A549 (cell line): Measurements from ENCODE around the gene PIWIL4.

Source experiments
- CHD2 ChIP-seq: fragments of 150-350 bp; IDR thresholded peaks from 2 replicates; pipeline ENCODE4 v1.6.1; 2014; ENCODE audit warnings: low read length; ENCODE audit not compliant: partially characterized antibody
- HOXA7 ChIP-seq: fragments of 250-450 bp; sonication (Bioruptor Pico); IDR thresholded peaks from 2 replicates; pipeline ENCODE4 v1.5.0; 2020; ENCODE audit warnings: mild to moderate bottlenecking, moderate library complexity
- JUN ChIP-seq, 2 experiments: fragments of >200 bp; sonication (Bioruptor Twin); formaldehyde crosslinking; IDR thresholded peaks; 2 replicates in 1 of 2; 3 replicates in 1 of 2; pipeline ENCODE4 v1.6.1; 2016 to 2017
- MYC ChIP-seq: IDR thresholded peaks from 2 replicates; pipeline ENCODE4 v1.6.1; 2012; ENCODE audit warnings: mild to moderate bottlenecking, inconsistent platforms, low read length, improper control_type of control experiment, borderline replicate concordance
- POLR2A ChIP-seq: IDR thresholded peaks from 2 replicates; pipeline ENCODE4 v1.6.1; 2012; ENCODE audit warnings: mild to moderate bottlenecking, low read length
- TF ChIP-seq, protein P1 (sequence below): fragments of >200 bp; sonication (Bioruptor Twin); formaldehyde crosslinking; IDR thresholded peaks from 3 replicates; pipeline ENCODE4 v1.5.1; 2016
- TF ChIP-seq, protein P2 (sequence below): fragments of 150-350 bp; IDR thresholded peaks from 2 replicates; pipeline ENCODE4 v1.6.1; 2014; ENCODE audit warnings: low read depth, mild to moderate bottlenecking, low read length
- TF ChIP-seq, protein P3 (sequence below): IDR thresholded peaks from 2 replicates; pipeline ENCODE4 v1.6.1; 2012; ENCODE audit warnings: low read depth, borderline replicate concordance

GRCh38 chr11:94558468-94558867 is 8.7 kb upstream of the PIWIL4 start:
- TF ChIP-seq, protein P1, sequence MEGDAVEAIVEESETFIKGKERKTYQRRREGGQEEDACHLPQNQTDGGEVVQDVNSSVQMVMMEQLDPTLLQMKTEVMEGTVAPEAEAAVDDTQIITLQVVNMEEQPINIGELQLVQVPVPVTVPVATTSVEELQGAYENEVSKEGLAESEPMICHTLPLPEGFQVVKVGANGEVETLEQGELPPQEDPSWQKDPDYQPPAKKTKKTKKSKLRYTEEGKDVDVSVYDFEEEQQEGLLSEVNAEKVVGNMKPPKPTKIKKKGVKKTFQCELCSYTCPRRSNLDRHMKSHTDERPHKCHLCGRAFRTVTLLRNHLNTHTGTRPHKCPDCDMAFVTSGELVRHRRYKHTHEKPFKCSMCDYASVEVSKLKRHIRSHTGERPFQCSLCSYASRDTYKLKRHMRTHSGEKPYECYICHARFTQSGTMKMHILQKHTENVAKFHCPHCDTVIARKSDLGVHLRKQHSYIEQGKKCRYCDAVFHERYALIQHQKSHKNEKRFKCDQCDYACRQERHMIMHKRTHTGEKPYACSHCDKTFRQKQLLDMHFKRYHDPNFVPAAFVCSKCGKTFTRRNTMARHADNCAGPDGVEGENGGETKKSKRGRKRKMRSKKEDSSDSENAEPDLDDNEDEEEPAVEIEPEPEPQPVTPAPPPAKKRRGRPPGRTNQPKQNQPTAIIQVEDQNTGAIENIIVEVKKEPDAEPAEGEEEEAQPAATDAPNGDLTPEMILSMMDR: no peak
- TF ChIP-seq POLR2A: no peak
- TF ChIP-seq, protein P2, sequence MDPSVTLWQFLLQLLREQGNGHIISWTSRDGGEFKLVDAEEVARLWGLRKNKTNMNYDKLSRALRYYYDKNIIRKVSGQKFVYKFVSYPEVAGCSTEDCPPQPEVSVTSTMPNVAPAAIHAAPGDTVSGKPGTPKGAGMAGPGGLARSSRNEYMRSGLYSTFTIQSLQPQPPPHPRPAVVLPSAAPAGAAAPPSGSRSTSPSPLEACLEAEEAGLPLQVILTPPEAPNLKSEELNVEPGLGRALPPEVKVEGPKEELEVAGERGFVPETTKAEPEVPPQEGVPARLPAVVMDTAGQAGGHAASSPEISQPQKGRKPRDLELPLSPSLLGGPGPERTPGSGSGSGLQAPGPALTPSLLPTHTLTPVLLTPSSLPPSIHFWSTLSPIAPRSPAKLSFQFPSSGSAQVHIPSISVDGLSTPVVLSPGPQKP: no peak
- TF ChIP-seq CHD2: no peak
- TF ChIP-seq MYC: no peak
- TF ChIP-seq, protein P3, sequence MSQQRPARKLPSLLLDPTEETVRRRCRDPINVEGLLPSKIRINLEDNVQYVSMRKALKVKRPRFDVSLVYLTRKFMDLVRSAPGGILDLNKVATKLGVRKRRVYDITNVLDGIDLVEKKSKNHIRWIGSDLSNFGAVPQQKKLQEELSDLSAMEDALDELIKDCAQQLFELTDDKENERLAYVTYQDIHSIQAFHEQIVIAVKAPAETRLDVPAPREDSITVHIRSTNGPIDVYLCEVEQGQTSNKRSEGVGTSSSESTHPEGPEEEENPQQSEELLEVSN: no peak
- no peak for TF ChIP-seq JUN (IDR thresholded peaks at IDR 0.05)
- no peak for TF ChIP-seq HOXA7
